Activated B cell treated with CpG ODN at 0.5 μM for 24 hours (primary cell): ENCODE data around the gene KLK6. TPM values are rescaled to one million over a fixed set of nuclear protein-coding genes. Genes with fewer than 3 reads are reported as not detected.

Experiments used
- ATAC-seq: fragments of 200-7000 bp; cut with Tn5 transposase; one replicate; pipeline ENCODE4 v1.10.0; 2021; ENCODE audit warnings: low read depth, mild to moderate bottlenecking, moderate library complexity
- CTCF ChIA-PET: fragments of 350-600 bp; sonication (Branson Sonifier 250); formaldehyde crosslinking; loops from one replicate; lab custom pipeline; 2021; ENCODE audit warnings: antibody characterized with exemption; lab: Charles Lee
- POLR2A ChIA-PET: fragments of 350-600 bp; sonication (Branson Sonifier 250); formaldehyde crosslinking; loops from one replicate; lab custom pipeline; 2021; ENCODE audit warnings: antibody characterized with exemption; lab: Charles Lee
- DNase-seq: peaks from one replicate; pipeline ENCODE4 v3.0.0; 2022
- H3K27ac Mint-ChIP-seq: one replicate; pipeline ENCODE4 v1.8.0; 2020; ENCODE audit warnings: mixed read lengths
- H3K27me3 Mint-ChIP-seq: one replicate; pipeline ENCODE4 v1.8.0; 2021; ENCODE audit warnings: mixed read lengths
- H3K36me3 Mint-ChIP-seq: one replicate; pipeline ENCODE4 v1.8.0; 2021; ENCODE audit warnings: low read depth, mixed read lengths
- H3K4me1 Mint-ChIP-seq: one replicate; pipeline ENCODE4 v1.8.0; 2021; ENCODE audit warnings: mixed read lengths
- H3K4me3 Mint-ChIP-seq: one replicate; pipeline ENCODE4 v1.8.0; 2020; ENCODE audit warnings: mild to moderate bottlenecking, mixed read lengths
- H3K9me3 Mint-ChIP-seq: one replicate; pipeline ENCODE4 v1.8.0; 2020; ENCODE audit warnings: mixed read lengths
- intact Hi-C: fragments of 100-400 bp; cut with micrococcal nuclease; formaldehyde crosslinking; loops from one replicate; pipeline ENCODE4 v1.15.1; 2024
- total RNA-seq: library from RNA; stranded (reverse); gene quantifications from 2 replicates; pipeline ENCODE4 v1.2.3, GENCODE V29; 2022
- TF ChIP-seq, protein P1 (sequence below): fragments of 200-600 bp; IDR thresholded peaks from one replicate; pipeline ENCODE4 v1.8.0; 2022; ENCODE audit warnings: antibody characterized with exemption, mild to moderate bottlenecking

Gene KLK6
- total RNA-seq, 1 donor from 2014 or later = not detected

- intact Hi-C loops = no loop called here
- ChIA-PET POLR2A (no interaction called here), CTCF (no interaction called here)
- no peak for ATAC-seq
- H3K27ac Mint-ChIP-seq = no peak overlapping the region
- peaks cover 17% of the 10 kb centered on the region for H3K9me3 Mint-ChIP-seq
- peaks cover 14% of the 10 kb centered on the region for H3K27me3 Mint-ChIP-seq
- H3K4me1 Mint-ChIP-seq = no peaks in the 10 kb centered on the region
- DNase-seq = no peak
- no peak overlapping the region for H3K4me3 Mint-ChIP-seq
- H3K36me3 Mint-ChIP-seq = no peaks in the 10 kb centered on the region
- TF ChIP-seq, protein P1, sequence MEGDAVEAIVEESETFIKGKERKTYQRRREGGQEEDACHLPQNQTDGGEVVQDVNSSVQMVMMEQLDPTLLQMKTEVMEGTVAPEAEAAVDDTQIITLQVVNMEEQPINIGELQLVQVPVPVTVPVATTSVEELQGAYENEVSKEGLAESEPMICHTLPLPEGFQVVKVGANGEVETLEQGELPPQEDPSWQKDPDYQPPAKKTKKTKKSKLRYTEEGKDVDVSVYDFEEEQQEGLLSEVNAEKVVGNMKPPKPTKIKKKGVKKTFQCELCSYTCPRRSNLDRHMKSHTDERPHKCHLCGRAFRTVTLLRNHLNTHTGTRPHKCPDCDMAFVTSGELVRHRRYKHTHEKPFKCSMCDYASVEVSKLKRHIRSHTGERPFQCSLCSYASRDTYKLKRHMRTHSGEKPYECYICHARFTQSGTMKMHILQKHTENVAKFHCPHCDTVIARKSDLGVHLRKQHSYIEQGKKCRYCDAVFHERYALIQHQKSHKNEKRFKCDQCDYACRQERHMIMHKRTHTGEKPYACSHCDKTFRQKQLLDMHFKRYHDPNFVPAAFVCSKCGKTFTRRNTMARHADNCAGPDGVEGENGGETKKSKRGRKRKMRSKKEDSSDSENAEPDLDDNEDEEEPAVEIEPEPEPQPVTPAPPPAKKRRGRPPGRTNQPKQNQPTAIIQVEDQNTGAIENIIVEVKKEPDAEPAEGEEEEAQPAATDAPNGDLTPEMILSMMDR = no peak
These were observed 5.1 kb downstream of the KLK6 start for GRCh38 chr19:50964266-50964665.

DNA sequence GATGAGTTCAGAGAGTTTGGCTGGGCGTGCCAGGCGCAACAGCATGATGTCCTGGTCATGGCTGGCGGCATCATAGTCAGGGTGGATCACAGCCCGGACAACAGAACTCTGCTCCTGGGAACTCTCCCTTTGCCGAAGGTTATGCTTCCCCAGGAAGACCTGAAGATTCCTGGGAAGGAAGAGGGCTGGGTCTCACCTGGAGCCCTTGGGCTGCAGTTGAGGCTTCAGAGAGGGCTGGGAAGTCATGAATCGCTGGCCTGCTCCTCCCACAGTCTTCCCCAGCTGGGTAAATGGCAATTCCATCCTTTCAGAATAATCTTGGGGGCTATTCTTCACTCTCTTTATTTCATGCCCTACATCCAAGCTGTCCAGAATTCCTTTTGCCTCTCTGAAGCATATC is 6.0 kb downstream of the KLK6 start:
- Mint-ChIP-seq H3K27me3 (peaks cover 14% of the 10 kb centered on the region), H3K27ac (no peak overlapping the region), H3K9me3 (peaks cover 18% of the 10 kb centered on the region), H3K36me3 (no peaks in the 10 kb centered on the region), H3K4me3 (no peak overlapping the region), H3K4me1 (no peaks in the 10 kb centered on the region)
- ChIA-PET CTCF (no interaction called here), POLR2A (no interaction called here)
- TF ChIP-seq, protein P1 = no peak
- ATAC-seq = no peak
- intact Hi-C loops = no loop called here
- no peak for DNase-seq

DNA sequence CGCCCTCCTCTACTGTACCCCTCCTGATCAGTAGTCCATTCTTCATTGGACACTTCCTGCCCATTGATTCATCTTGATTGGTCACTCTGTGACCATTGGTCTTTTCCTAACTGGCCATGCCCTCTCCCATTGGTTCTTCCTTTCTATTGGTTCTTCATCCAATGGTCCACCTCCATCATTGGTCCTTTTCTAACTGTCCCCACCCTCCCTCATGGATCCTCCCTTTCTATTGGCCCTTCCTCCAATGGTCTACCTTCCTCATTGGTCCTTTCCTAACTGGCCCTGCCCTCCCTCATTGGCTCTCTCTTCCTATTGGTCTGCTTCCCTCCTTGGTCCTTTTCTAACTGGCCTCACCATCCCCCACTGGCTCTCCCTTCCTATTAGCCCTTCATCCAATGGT is 7.1 kb downstream of the KLK6 start:
- TF ChIP-seq, protein P1 = no peak
- Mint-ChIP-seq H3K36me3 (no peaks in the 10 kb centered on the region), H3K9me3 (peaks cover 18% of the 10 kb centered on the region), H3K4me3 (no peak overlapping the region), H3K27me3 (peaks cover 17% of the 10 kb centered on the region), H3K4me1 (no peaks in the 10 kb centered on the region), H3K27ac (no peak overlapping the region)
- intact Hi-C loops = no loop called here
- ATAC-seq = no peak
- CTCF ChIA-PET = no interaction called here
- POLR2A ChIA-PET = no interaction called here
- no peak for DNase-seq

GRCh38 chr19:50959731-50960500 is 9.5 kb downstream of the KLK6 start:
- POLR2A ChIA-PET = no interaction called here

GRCh38 chr19:50957587-50957986 is 11.8 kb downstream of the KLK6 start:
- no peak overlapping the region for H3K27ac Mint-ChIP-seq
- ChIA-PET POLR2A (no interaction called here), CTCF (no interaction called here)
- TF ChIP-seq, protein P1 = no peak
- no peak for ATAC-seq
- H3K4me3 Mint-ChIP-seq = no peak overlapping the region
- no peaks in the 10 kb centered on the region for H3K4me1 Mint-ChIP-seq
- H3K27me3 Mint-ChIP-seq = peaks cover 17% of the 10 kb centered on the region
- intact Hi-C loops = no loop called here
- no peaks in the 10 kb centered on the region for H3K36me3 Mint-ChIP-seq
- no peak for DNase-seq
- H3K9me3 Mint-ChIP-seq = peaks cover 14% of the 10 kb centered on the region

More at GRCh38 chr19:50959731-50960500, 9.5 kb downstream of the KLK6 start:
- Mint-ChIP-seq H3K36me3 (no peaks in the 10 kb centered on the region), H3K4me1 (no peaks in the 10 kb centered on the region), H3K9me3 (peaks cover 18% of the 10 kb centered on the region), H3K4me3 (no peak overlapping the region), H3K27me3 (peaks cover 15% of the 10 kb centered on the region), H3K27ac (no peak overlapping the region)
- ATAC-seq = no peak
- TF ChIP-seq, protein P1 = no peak
- DNase-seq = no peak
- intact Hi-C loops = no loop called here
- CTCF ChIA-PET = no interaction called here
